H1 (cell line): ENCODE results near the gene BCL3. TPM values are rescaled to one million over a fixed set of nuclear protein-coding genes. Genes with fewer than 3 reads are reported as not detected.

Experiments
- RNF2 ChIP-seq: fragments of 200-900, 300-1000 bp; sonication (generic); IDR thresholded peaks from 2 replicates; pipeline ENCODE4 v1.7.1; 2016; ENCODE audit warnings: borderline replicate concordance, low read depth, mild to moderate bottlenecking, antibody characterized with exemption, low read length; ENCODE audit not compliant: poor library complexity, severe bottlenecking; ENCODE audit errors: missing control alignments
- polyA plus RNA-seq, 7 experiments: library from polyadenylated mRNA; depleted of rRNA in 3 of 7; stranded (reverse) in 5 of 7; unstranded in 2 of 7; fragments of >200 nt in 5 of 7; fragments of 200-250 nt in 2 of 7; gene quantifications; 1 replicate in 5 of 7; 2 replicates in 1 of 7; 4 replicates in 1 of 7; pipeline versions ENCODE4 v1.2.1 to v1.2.3, GENCODE V29; 2011 to 2013; ENCODE audit warnings: missing spikeins in 2 of 7, mixed read lengths in 2 of 7
- total RNA-seq: library from RNA; stranded (reverse); fragmentation: NEBNext Ultra II Directional; extraction: Animal tissue kit (Norgen Biotek cat#: 25700); gene quantifications from 2 replicates; pipeline ENCODE4 v1.2.1, GENCODE V29; 2021

Gene BCL3
- total and polyA plus RNA-seq, 2 of the 8 experiments (the other 6 are each of a cell fraction or from before 2014, with no cell fraction given): 0.88 to 2.4 TPM

DNA sequence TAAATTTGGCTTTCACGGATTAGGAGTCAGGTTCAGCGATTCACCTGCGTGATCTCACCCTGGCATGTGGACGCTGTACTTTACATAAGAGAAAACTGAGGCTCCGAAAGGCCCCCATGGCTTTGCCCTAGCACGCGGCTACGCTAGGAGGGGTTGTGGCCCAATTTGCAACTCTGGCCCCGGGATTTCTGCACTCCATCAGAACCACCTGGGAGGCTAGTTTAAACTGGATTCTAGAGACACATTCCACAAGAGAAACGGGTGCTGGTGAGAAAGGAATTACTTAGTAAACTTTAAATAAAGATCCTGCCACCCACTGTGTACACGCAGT is 6.2 kb downstream of the BCL3 start (continued):
- no peak for TF ChIP-seq RNF2
